Endodermal cell (in vitro differentiated cells): ENCODE data around the gene MERTK. TPM values are rescaled to one million over a fixed set of nuclear protein-coding genes. Genes with fewer than 3 reads are reported as not detected.
"Not testable (repeated sequence)": the region's sequence is repeated elsewhere in the genome, so short reads cannot be mapped to it uniquely, and the experiment has no call there.

Experiments
- DNase-seq: peaks from one replicate; pipeline ENCODE4 v3.0.0-alpha.2; 2017
- H3K27ac ChIP-seq: 2 replicates; pipeline ENCODE4 v1.5.1; 2013; ENCODE audit warnings: mild to moderate bottlenecking, low read depth, low read length, moderate library complexity
- H3K27me3 ChIP-seq: 2 replicates; pipeline ENCODE4 v1.6.1; 2013; ENCODE audit warnings: mild to moderate bottlenecking, low read length, moderate library complexity; ENCODE audit not compliant: insufficient read depth, control insufficient read depth, poor library complexity, severe bottlenecking
- H3K36me3 ChIP-seq: 2 replicates; pipeline ENCODE4 v1.7.0; 2013; ENCODE audit warnings: mild to moderate bottlenecking, low read length, moderate library complexity; ENCODE audit not compliant: control insufficient read depth, insufficient read depth
- H3K4me1 ChIP-seq: one replicate; pipeline ENCODE4 v1.7.0; 2013; ENCODE audit warnings: low read length; ENCODE audit not compliant: control insufficient read depth, insufficient read depth
- H3K4me3 ChIP-seq: 2 replicates; pipeline ENCODE4 v1.5.1; 2013; ENCODE audit warnings: mild to moderate bottlenecking, low read length, moderate library complexity
- H3K9ac ChIP-seq: 2 replicates; pipeline ENCODE4 v1.6.1; 2013; ENCODE audit warnings: mild to moderate bottlenecking, low read length, moderate library complexity; ENCODE audit not compliant: poor library complexity, severe bottlenecking; ENCODE audit errors: extremely low read depth
- H3K9me3 ChIP-seq: 2 replicates; pipeline ENCODE4 v1.6.1; 2013; ENCODE audit warnings: mild to moderate bottlenecking, low read length, moderate library complexity; ENCODE audit not compliant: control insufficient read depth
- H3K27ac Mint-ChIP-seq: 2 replicates; pipeline ENCODE4 v1.8.0; 2020; ENCODE audit warnings: mixed read lengths
- H3K27me3 Mint-ChIP-seq: 2 replicates; pipeline ENCODE4 v1.8.0; 2021; ENCODE audit warnings: mild to moderate bottlenecking, mixed read lengths; ENCODE audit not compliant: insufficient read depth
- H3K36me3 Mint-ChIP-seq: 2 replicates; pipeline ENCODE4 v1.8.0; 2020; ENCODE audit warnings: low read depth, mixed read lengths
- H3K4me1 Mint-ChIP-seq: 2 replicates; pipeline ENCODE4 v1.8.0; 2020; ENCODE audit warnings: mixed read lengths
- H3K4me3 Mint-ChIP-seq: 2 replicates; pipeline ENCODE4 v1.8.0; 2020; ENCODE audit warnings: mild to moderate bottlenecking, moderate library complexity, mixed read lengths
- H3K9me3 Mint-ChIP-seq: 2 replicates; pipeline ENCODE4 v1.8.0; 2020; ENCODE audit warnings: mild to moderate bottlenecking, mixed read lengths
- WGBS, 2 experiments: methylation state at CpG; one replicate each; pipeline versions ENCODE4 v1.1.5 to v1.1.7; 2013; ENCODE audit warnings: missing lambda C conversion rate in 2 of 2, mixed read lengths in 1 of 2; ENCODE audit not compliant: insufficient coverage in 1 of 2, insufficient read length in 1 of 2; 5-methylcytosine and 5-hydroxymethylcytosine counted together
- total RNA-seq, 2 donors: library from RNA; stranded (reverse); fragmentation: NEBNext Ultra II Directional in 1 of 2; extraction: Animal tissue kit (Norgen Biotek cat#: 25700) in 1 of 2; gene quantifications; 2 replicates in 1 of 2; 3 replicates in 1 of 2; pipeline ENCODE4 v1.2.1, GENCODE V29; 2021
- TF ChIP-seq, protein P1 (sequence below): fragments of 200-600 bp; sonication (generic); conservative IDR thresholded peaks from 2 replicates; pipeline ENCODE4 v1.5.0; 2021; ENCODE audit warnings: antibody characterized with exemption, mild to moderate bottlenecking

The MERTK gene
- total RNA-seq, 2 donors from 2014 or later = 22.3 to 36.6 TPM

DNA sequence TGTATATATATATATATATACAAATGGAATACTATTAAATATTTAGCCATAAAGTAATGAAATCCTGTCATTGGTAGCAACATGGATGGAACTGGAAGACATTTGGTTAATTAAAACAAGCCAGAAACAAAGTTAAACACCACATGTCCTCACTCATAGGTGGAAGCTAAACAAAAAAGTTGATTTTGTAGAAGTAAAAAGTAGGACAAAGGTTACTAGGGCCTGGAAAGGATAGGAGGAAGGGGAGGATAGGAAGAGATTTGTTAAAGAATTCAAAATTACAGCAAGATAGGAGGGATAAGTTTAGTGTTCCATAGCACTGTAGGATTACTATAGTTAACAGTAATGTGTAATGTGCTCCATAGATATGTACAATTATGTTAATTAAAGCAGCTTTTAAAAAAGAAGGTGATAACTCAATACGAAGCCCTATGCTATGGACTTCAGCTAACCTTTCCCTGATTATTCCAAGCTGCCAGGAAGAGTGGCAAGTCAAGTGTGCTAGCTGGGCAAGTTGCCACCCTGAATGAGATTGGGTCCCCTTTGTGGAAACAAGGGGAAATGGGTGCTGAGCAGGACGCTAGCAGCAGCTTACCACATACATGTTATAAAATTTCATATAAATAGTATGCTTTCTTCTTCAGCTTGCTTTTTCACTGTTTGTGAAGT, 12.3 kb downstream of the MERTK start:
- H3K27ac ChIP-seq = no peak overlapping the region
- Mint-ChIP-seq H3K27me3 (no peaks in the 10 kb centered on the region), H3K4me3 (no peak overlapping the region), H3K36me3 (no peaks in the 10 kb centered on the region), H3K9me3 (no peaks in the 10 kb centered on the region), H3K27ac (no peak overlapping the region), H3K4me1 (peaks cover 39% of the 10 kb centered on the region)
- no peaks in the 10 kb centered on the region for H3K9me3 ChIP-seq
- TF ChIP-seq, protein P1, sequence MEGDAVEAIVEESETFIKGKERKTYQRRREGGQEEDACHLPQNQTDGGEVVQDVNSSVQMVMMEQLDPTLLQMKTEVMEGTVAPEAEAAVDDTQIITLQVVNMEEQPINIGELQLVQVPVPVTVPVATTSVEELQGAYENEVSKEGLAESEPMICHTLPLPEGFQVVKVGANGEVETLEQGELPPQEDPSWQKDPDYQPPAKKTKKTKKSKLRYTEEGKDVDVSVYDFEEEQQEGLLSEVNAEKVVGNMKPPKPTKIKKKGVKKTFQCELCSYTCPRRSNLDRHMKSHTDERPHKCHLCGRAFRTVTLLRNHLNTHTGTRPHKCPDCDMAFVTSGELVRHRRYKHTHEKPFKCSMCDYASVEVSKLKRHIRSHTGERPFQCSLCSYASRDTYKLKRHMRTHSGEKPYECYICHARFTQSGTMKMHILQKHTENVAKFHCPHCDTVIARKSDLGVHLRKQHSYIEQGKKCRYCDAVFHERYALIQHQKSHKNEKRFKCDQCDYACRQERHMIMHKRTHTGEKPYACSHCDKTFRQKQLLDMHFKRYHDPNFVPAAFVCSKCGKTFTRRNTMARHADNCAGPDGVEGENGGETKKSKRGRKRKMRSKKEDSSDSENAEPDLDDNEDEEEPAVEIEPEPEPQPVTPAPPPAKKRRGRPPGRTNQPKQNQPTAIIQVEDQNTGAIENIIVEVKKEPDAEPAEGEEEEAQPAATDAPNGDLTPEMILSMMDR = no peak
- no peak overlapping the region for H3K4me3 ChIP-seq
- no peak overlapping the region for H3K9ac ChIP-seq
- 93 to 100% methylated on average over 1 of the region's 2 CpGs for WGBS, 2 experiments
- H3K4me1 ChIP-seq = peaks cover 25% of the 10 kb centered on the region
- no peaks in the 10 kb centered on the region for H3K27me3 ChIP-seq
- no peak for DNase-seq
- H3K36me3 ChIP-seq = peaks cover 7% of the 10 kb centered on the region

GRCh38 chr2:111911295-111911977, 13.0 kb downstream of the MERTK start:
- H3K4me1 ChIP-seq = peaks cover 19% of the 10 kb centered on the region
- not testable (repeated sequence) for H3K9me3 Mint-ChIP-seq, H3K4me3 ChIP-seq, H3K27ac ChIP-seq, H3K9ac ChIP-seq, H3K27me3 Mint-ChIP-seq, H3K27ac Mint-ChIP-seq, DNase-seq, H3K9me3 ChIP-seq, H3K36me3 Mint-ChIP-seq, H3K4me3 Mint-ChIP-seq, H3K27me3 ChIP-seq
- 95 to 96% methylated on average over 3 to 7 of the region's 7 CpGs for WGBS, 2 experiments
- peaks cover 32% of the 10 kb centered on the region for H3K4me1 Mint-ChIP-seq
- H3K36me3 ChIP-seq = peaks cover 12% of the 10 kb centered on the region

DNA sequence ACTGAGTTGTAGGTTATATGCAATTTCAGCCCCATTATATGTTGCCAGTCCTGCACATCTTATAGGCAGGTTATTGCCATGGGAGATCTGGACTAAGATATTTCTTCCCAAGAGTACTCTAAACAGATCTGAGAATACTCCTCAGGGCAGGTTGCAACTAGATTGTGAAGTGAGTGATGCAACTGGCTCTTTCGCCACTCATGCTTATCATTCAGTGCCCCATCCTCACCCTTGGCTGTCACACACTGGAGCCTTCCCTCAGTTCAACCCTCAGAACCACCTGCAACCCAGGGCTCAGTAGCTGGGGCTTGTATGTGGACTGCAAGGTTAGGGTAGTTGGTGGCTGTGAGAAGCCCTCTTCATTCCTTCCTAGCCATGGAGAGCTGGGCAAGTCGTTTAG, 14.1 kb downstream of the MERTK start:
- TF ChIP-seq, protein P1 = no peak
- no peaks in the 10 kb centered on the region for H3K9me3 Mint-ChIP-seq
- Histone ChIP-seq H3K9me3 (no peaks in the 10 kb centered on the region), H3K4me1 (peaks cover 18% of the 10 kb centered on the region), H3K36me3 (peaks cover 15% of the 10 kb centered on the region), H3K27me3 (no peaks in the 10 kb centered on the region), H3K27ac (no peak overlapping the region), H3K9ac (no peak overlapping the region), H3K4me3 (no peak overlapping the region)
- peaks cover 23% of the 10 kb centered on the region for H3K4me1 Mint-ChIP-seq
- no peak overlapping the region for H3K4me3 Mint-ChIP-seq
- WGBS, 2 experiments = 80 to 91% methylated on average over 1 to 2 of the region's 2 CpGs
- H3K27me3 Mint-ChIP-seq = no peaks in the 10 kb centered on the region
- DNase-seq = no peak
- peaks cover 12% of the 10 kb centered on the region for H3K36me3 Mint-ChIP-seq
- no peak overlapping the region for H3K27ac Mint-ChIP-seq
